GM12878 (cell line): ENCODE measurements around the gene SLC2A5. TPM values are rescaled to one million over a fixed set of nuclear protein-coding genes. Genes with fewer than 3 reads are reported as not detected.

Experiments
- ATAC-seq: fragments of 200-7000 bp; cut with Tn5 transposase; 3 replicates; pipeline ENCODE4 v1.9.1; 2020; ENCODE audit warnings: mild to moderate bottlenecking, moderate library complexity
- BruUV-seq: library from RNA; stranded (reverse); fragments of 400-500 nt; replicated peaks from 2 replicates; lab custom pipeline; 2021; lab: Mats Ljungman, UMichigan
- CTCF ChIA-PET: fragments of 300-600 bp; sonication (Branson Sonifier 250); formaldehyde crosslinking; extraction: SDS; loops from one replicate; lab custom pipeline; 2021; ENCODE audit warnings: inconsistent platforms; lab: Yijun Ruan, JAX
- POLR2A ChIA-PET: fragments of 350-600 bp; formaldehyde crosslinking; extraction: SDS; loops from one replicate; lab custom pipeline; 2021; ENCODE audit warnings: inconsistent platforms; lab: Charles Lee
- RAD21 ChIA-PET: fragments of 300-600 bp; sonication (Branson Sonifier 250); formaldehyde crosslinking; loops from one replicate; lab custom pipeline; 2023; ENCODE audit warnings: antibody characterized with exemption; ENCODE audit not compliant: unreplicated experiment; lab: Charles Lee
- SMC1A ChIA-PET: fragments of 300-600 bp; sonication (Branson Sonifier 250); formaldehyde crosslinking; loops from one replicate; lab custom pipeline; 2023; ENCODE audit not compliant: unreplicated experiment, uncharacterized antibody; lab: Charles Lee
- DNase-seq: peaks from one replicate; pipeline ENCODE4 v3.0.0-alpha.2; 2011; ENCODE audit warnings: low read depth, low spot score
- FAIRE-seq: peaks from 3 replicates; lab custom pipeline; 2011; peaks lifted over from hg19 to GRCh38; lab: Jason Lieb, UNC
- H2AFZ ChIP-seq: 2 replicates; pipeline ENCODE4 v1.6.0; 2011; ENCODE audit warnings: low read depth, low read length, control low read depth; ENCODE audit not compliant: control insufficient read depth
- H3K27ac ChIP-seq: 2 replicates; pipeline ENCODE4 v1.5.1; 2011; ENCODE audit warnings: control low read depth; ENCODE audit not compliant: control insufficient read depth, insufficient read depth
- H3K27me3 ChIP-seq, 2 experiments: replicated peaks in 1 of 2; 2 replicates each; pipeline versions ENCODE4 v1.6.0 to v1.6.1; 2011; ENCODE audit warnings: low read length in 1 of 2; ENCODE audit not compliant: control insufficient read depth in 2 of 2, insufficient read depth in 2 of 2
- H3K36me3 ChIP-seq, 2 experiments: 2 replicates each; pipeline ENCODE4 v1.5.1; 2011; ENCODE audit warnings: low read length in 1 of 2; ENCODE audit not compliant: control insufficient read depth in 2 of 2, insufficient read depth in 2 of 2
- H3K4me1 ChIP-seq: 2 replicates; pipeline ENCODE4 v1.6.1; 2011; ENCODE audit warnings: mild to moderate bottlenecking, low read length, moderate library complexity, mixed read lengths; ENCODE audit not compliant: control insufficient read depth, insufficient read depth
- H3K4me2 ChIP-seq: 2 replicates; pipeline ENCODE4 v1.6.0; 2011; ENCODE audit warnings: control low read depth; ENCODE audit not compliant: control insufficient read depth, insufficient read depth
- H3K4me3 ChIP-seq: fragments of 200-600 bp; sonication (generic); 2 replicates; pipeline ENCODE4 v1.5.1; 2016
- H3K79me2 ChIP-seq: 2 replicates; pipeline ENCODE4 v1.6.0; 2011; ENCODE audit warnings: low read length; ENCODE audit not compliant: control insufficient read depth, insufficient read depth
- H3K9ac ChIP-seq: 2 replicates; pipeline ENCODE4 v1.8.0; 2011; ENCODE audit warnings: low read length, control low read depth, mixed read lengths; ENCODE audit not compliant: control insufficient read depth, insufficient read depth
- H3K9me3 ChIP-seq: replicated peaks from 3 replicates; pipeline ENCODE4 v1.5.1; 2011; ENCODE audit warnings: mild to moderate bottlenecking, low read length; ENCODE audit not compliant: control insufficient read depth, insufficient read depth
- H4K20me1 ChIP-seq: 2 replicates; pipeline ENCODE4 v1.6.0; 2011; ENCODE audit not compliant: control insufficient read depth, insufficient read depth
- BCL11A ChIP-seq: IDR thresholded peaks from 2 replicates; pipeline ENCODE4 v1.6.1; 2011; ENCODE audit warnings: low read depth, low read length
- CBX3 ChIP-seq: fragments of 200-600 bp; sonication (generic); IDR thresholded peaks from 2 replicates; pipeline ENCODE4 v1.6.1; 2016; ENCODE audit warnings: low read depth, borderline replicate concordance
- CREB1 ChIP-seq: IDR thresholded peaks from 2 replicates; pipeline ENCODE4 v1.6.1; 2012; ENCODE audit warnings: low read depth, mild to moderate bottlenecking, inconsistent platforms
- EGR1 ChIP-seq, 2 experiments: IDR thresholded peaks; 1 replicate in 1 of 2; 2 replicates in 1 of 2; pipeline ENCODE4 v1.6.1; 2011 to 2012; ENCODE audit warnings: low read depth in 2 of 2, low read length in 2 of 2, borderline replicate concordance in 1 of 2, mild to moderate bottlenecking in 1 of 2, moderate library complexity in 1 of 2
- HSF1 ChIP-seq: fragments of 150-350 bp; IDR thresholded peaks from 2 replicates; pipeline ENCODE4 v1.6.1; 2014; ENCODE audit warnings: mild to moderate bottlenecking, low read depth, low read length
- IKZF1 ChIP-seq: fragments of 450-650 bp; conservative IDR thresholded peaks from 2 replicates; pipeline ENCODE4 v1.6.1; 2017; ENCODE audit warnings: antibody characterized with exemption, mild to moderate bottlenecking
- MYB ChIP-seq: fragments of 150-350 bp; IDR thresholded peaks from 2 replicates; pipeline ENCODE4 v1.6.1; 2014; ENCODE audit warnings: mild to moderate bottlenecking, low read depth, low read length, borderline replicate concordance
- NR2C2 ChIP-seq: IDR thresholded peaks from 2 replicates; pipeline ENCODE4 v1.6.1; 2011; ENCODE audit warnings: borderline replicate concordance, low read depth; ENCODE audit not compliant: control insufficient read depth, insufficient read length
- RUNX3 ChIP-seq: IDR thresholded peaks from 2 replicates; pipeline ENCODE4 v1.6.1; 2012; ENCODE audit warnings: low read length, inconsistent platforms
- SIX5 ChIP-seq: IDR thresholded peaks from 2 replicates; pipeline ENCODE4 v1.6.1; 2011; ENCODE audit warnings: mild to moderate bottlenecking, low read depth, low read length, moderate library complexity; ENCODE audit not compliant: severe bottlenecking
- YBX1 ChIP-seq: fragments of 450-650 bp; IDR thresholded peaks from 2 replicates; pipeline ENCODE4 v1.6.1; 2016; ENCODE audit warnings: antibody characterized with exemption
- YY1 ChIP-seq: IDR thresholded peaks from 2 replicates; pipeline ENCODE4 v1.6.1; 2011; ENCODE audit warnings: low read depth, mild to moderate bottlenecking, low read length
- ZBTB4 ChIP-seq: fragments of 450-650 bp; formaldehyde crosslinking; IDR thresholded peaks from 2 replicates; pipeline ENCODE4 v1.4.0; 2022; ENCODE audit warnings: mild to moderate bottlenecking, moderate library complexity
- WGBS: methylation state at CpG from one replicate; pipeline ENCODE4 v1.1.6; 2016; ENCODE audit warnings: low lambda C conversion rate; ENCODE audit not compliant: insufficient replicate concordance, insufficient coverage; ENCODE audit errors: missing lambda C conversion rate; 5-methylcytosine and 5-hydroxymethylcytosine counted together
- in situ Hi-C: fragments of 300-500 bp; cut with MboI; formaldehyde crosslinking; loops from 9 replicates; pipeline ENCODE4 v1.14.3; 2018; ENCODE audit warnings: mixed read lengths
- intact Hi-C: fragments of 100-400 bp; cut with micrococcal nuclease; formaldehyde crosslinking; loops from one replicate; pipeline ENCODE4 v1.14.2; 2022; ENCODE audit not compliant: unreplicated experiment
- polyA plus RNA-seq, 11 experiments: library from polyadenylated mRNA; depleted of rRNA in 4 of 11; unstranded in 6 of 11; stranded (reverse) in 5 of 11; fragments of >200 nt; fragmentation: Nextera tagmentation in 4 of 11; fragmentation: Illumina TruSeq in 1 of 11; extraction: Ambion mirVana in 4 of 11; extraction: Trizol in 1 of 11; gene quantifications; 1 replicate in 1 of 11; 2 replicates in 10 of 11; pipeline versions ENCODE4 v1.2.1 to v1.2.3, GENCODE V29; 2011 to 2016; ENCODE audit warnings: inconsistent platforms in 2 of 11, missing spikeins in 2 of 11, low read depth in 1 of 11
- total RNA-seq, 4 experiments: library from RNA; depleted of rRNA in 3 of 4; stranded (reverse); fragments of >200 nt in 3 of 4; fragmentation: Illumina TruSeq in 1 of 4; extraction: Trizol in 1 of 4; gene quantifications; 2 replicates each; pipeline versions ENCODE4 v1.2.1 to v1.2.3, GENCODE V29; 2013 to 2021
- TF ChIP-seq, protein P1 (sequence below): IDR thresholded peaks from 2 replicates; pipeline ENCODE4 v1.6.1; 2011; ENCODE audit warnings: borderline replicate concordance, low read depth, mild to moderate bottlenecking, moderate library complexity, mixed read lengths, low read length; ENCODE audit not compliant: insufficient read depth; ENCODE audit errors: extremely low read length
- TF ChIP-seq, protein P2 (sequence below): fragments of 450-650 bp; IDR thresholded peaks from 2 replicates; pipeline ENCODE4 v1.6.1; 2017; ENCODE audit warnings: borderline replicate concordance

SLC2A5 gene
- total and polyA plus RNA-seq, 10 of the 15 experiments (the other 5 are each of a cell fraction or from before 2014, with no cell fraction given) = 4.5 to 76.6 (median 23.9) TPM

GRCh38 chr1:9028921-9029705 lies 40.3 kb downstream of the SLC2A5 start (continued):
- TF ChIP-seq HSF1 (no peak), CREB1 (no peak)
- TF ChIP-seq, protein P1, sequence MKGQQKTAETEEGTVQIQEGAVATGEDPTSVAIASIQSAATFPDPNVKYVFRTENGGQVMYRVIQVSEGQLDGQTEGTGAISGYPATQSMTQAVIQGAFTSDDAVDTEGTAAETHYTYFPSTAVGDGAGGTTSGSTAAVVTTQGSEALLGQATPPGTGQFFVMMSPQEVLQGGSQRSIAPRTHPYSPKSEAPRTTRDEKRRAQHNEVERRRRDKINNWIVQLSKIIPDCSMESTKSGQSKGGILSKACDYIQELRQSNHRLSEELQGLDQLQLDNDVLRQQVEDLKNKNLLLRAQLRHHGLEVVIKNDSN = no peak

GRCh38 chr1:9027307-9027706 lies 42.1 kb downstream of the SLC2A5 start:
- FAIRE-seq = no peak
- ChIA-PET POLR2A (no interaction called here), SMC1A (no interaction called here), CTCF (interaction anchor here (0.9 kb wide), 1 partner anchor 74 kb away, joined by 3 read pairs; no protein-coding TSS in a partner anchor), RAD21 (no interaction called here)
- Histone ChIP-seq H4K20me1 (no peaks in the 10 kb centered on the region; the same call in 1 of the 2 replicates), H3K36me3 (no peaks in the 10 kb centered on the region), H3K9me3 (peaks cover 8% of the 10 kb centered on the region; the same call in 2 of the 3 replicates), H3K4me2 (no peak overlapping the region), H3K4me1 (no peaks in the 10 kb centered on the region), H3K27me3 (no peaks in the 10 kb centered on the region), H3K9ac (no peak overlapping the region), H3K79me2 (no peaks in the 10 kb centered on the region), H3K4me3 (no peak overlapping the region), H2AFZ (no peak overlapping the region), H3K27ac (no peak overlapping the region)
- BruUV-seq = no TSS peak
- in situ Hi-C loops (no loop called here), intact Hi-C loops (no loop called here)
- ATAC-seq = no peak
- WGBS = 88% methylated on average over 1 of the region's 4 CpGs
- no peak for DNase-seq
- no peak for TF ChIP-seq CBX3
- no peak for TF ChIP-seq NR2C2
- no peak for TF ChIP-seq RUNX3
- TF ChIP-seq EGR1 (IDR thresholded peaks at IDR 0.05; ENCODE audit: borderline replicate concordance in 1 of 2, low read depth in 2 of 2, low read length in 2 of 2) = no peak
- TF ChIP-seq IKZF1 = no peak
- TF ChIP-seq SIX5 = no peak
- TF ChIP-seq, protein P2, sequence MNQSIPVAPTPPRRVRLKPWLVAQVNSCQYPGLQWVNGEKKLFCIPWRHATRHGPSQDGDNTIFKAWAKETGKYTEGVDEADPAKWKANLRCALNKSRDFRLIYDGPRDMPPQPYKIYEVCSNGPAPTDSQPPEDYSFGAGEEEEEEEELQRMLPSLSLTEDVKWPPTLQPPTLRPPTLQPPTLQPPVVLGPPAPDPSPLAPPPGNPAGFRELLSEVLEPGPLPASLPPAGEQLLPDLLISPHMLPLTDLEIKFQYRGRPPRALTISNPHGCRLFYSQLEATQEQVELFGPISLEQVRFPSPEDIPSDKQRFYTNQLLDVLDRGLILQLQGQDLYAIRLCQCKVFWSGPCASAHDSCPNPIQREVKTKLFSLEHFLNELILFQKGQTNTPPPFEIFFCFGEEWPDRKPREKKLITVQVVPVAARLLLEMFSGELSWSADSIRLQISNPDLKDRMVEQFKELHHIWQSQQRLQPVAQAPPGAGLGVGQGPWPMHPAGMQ = no peak
- TF ChIP-seq YBX1 = no peak
- no peak for TF ChIP-seq ZBTB4 (CRISPR knock-in tag)
- no peak for TF ChIP-seq YY1
- TF ChIP-seq BCL11A = no peak
- TF ChIP-seq MYB = no peak
